ENCODE results near the gene ZW10. TPM values are rescaled to one million over a fixed set of nuclear protein-coding genes. Genes with fewer than 3 reads are reported as not detected.

The ZW10 gene
- total and polyA plus RNA-seq, 2 of the 13 experiments (the other 11 are each of a cell fraction or from before 2014, with no cell fraction given) = 5.8 to 31.3 TPM

DNA sequence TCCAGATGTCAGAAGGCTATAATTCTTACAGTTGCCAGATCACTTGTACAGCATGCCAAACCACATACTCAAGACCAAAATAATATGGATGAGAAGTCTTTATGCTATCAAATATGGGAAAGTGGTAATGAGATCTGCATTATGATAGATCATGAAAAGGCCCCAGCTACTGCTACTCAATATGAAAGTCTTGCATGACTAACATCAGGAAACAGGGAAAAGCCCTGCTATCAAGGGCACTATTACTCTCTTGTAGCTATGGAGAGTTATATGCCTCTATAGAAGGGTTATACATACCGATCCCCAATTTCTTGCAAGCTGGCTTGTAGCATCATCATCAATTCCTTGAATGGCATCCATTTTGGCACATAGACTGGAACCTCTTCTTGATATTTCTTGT is 37.2 kb downstream of the ZW10 start:
- CTCF ChIA-PET (ENCODE audit: low intra/inter-chr PET ratio, low total read pairs) = no interaction called here
- BruUV-seq (replicated peaks) = no TSS peak
- in situ Hi-C loops (cut with HindIII; ENCODE audit: extremely low pct_ligation_motif_present, low pct_unique_long_range_greater_than_20kb) (loop anchor here (25.0 kb wide), 1 partner anchor 199 kb away; no protein-coding TSS in a partner anchor), intact Hi-C loops (cut with micrococcal nuclease; ENCODE audit: unreplicated experiment) (no loop called here)
- no peak for DNase-seq (ENCODE audit: low spot score)
- no peak for FAIRE-seq
- Histone ChIP-seq H3K79me2 (ENCODE audit: insufficient read depth, low read length) (no peaks in the 10 kb centered on the region), H3K9me3 (ENCODE audit: low read length) (no peaks in the 10 kb centered on the region), H3K4me3 (replicated peaks in 1 of 3; ENCODE audit: insufficient read depth in 1 of 3, low read depth in 2 of 3, low read length in 3 of 3) (no peak overlapping the region), H3K4me1 (ENCODE audit: insufficient read depth, low read length) (no peaks in the 10 kb centered on the region), H3K9ac (ENCODE audit: insufficient read depth, low read depth, low read length) (no peak overlapping the region), H3K27me3 (ENCODE audit: control insufficient read depth in 1 of 2, insufficient read depth in 2 of 2, low read length in 2 of 2) (no peaks in the 10 kb centered on the region), H3K4me2 (ENCODE audit: low read depth, low read length) (no peak overlapping the region), H4K20me1 (ENCODE audit: insufficient read depth, low read length) (no peaks in the 10 kb centered on the region), H3K36me3 (replicated peaks in 1 of 2; ENCODE audit: control insufficient read depth in 1 of 2, insufficient read depth in 2 of 2, low read length in 2 of 2) (peaks cover 13 to 68% of the 10 kb centered on the region in 2 experiments), H3K27ac (ENCODE audit: extremely low read length, insufficient read depth, low read length) (no peak overlapping the region), H2AFZ (ENCODE audit: low read length) (no peak overlapping the region)
- POLR2A ChIA-PET = no interaction called here
- 100% methylated on average over 1 of the region's 1 CpG for WGBS (ENCODE audit: low lambda C conversion rate)
- ATAC-seq = no peak
- TF ChIP-seq PAX8 (CRISPR knock-in tag; IDR thresholded peaks at IDR 0.05; ENCODE audit: borderline replicate concordance) (no peak), POLR2G (IDR thresholded peaks at IDR 0.05; ENCODE audit: low read depth, low read length) (no peak), ZNF614 (CRISPR knock-in tag; IDR thresholded peaks at IDR 0.05; ENCODE audit: borderline replicate concordance) (no peak), ZNF333 (CRISPR knock-in tag; IDR thresholded peaks at IDR 0.05; ENCODE audit: borderline replicate concordance) (no peak), ZFP36L1 (CRISPR knock-in tag; IDR thresholded peaks at IDR 0.05) (no peak), FOXP1 (IDR thresholded peaks at IDR 0.05) (no peak), FOXP1 (CRISPR knock-in tag; IDR thresholded peaks at IDR 0.05) (no peak), MTF1 (CRISPR knock-in tag; IDR thresholded peaks at IDR 0.05) (no peak), U2AF1 (optimal IDR thresholded peaks at IDR 0.05; ENCODE audit: low read depth, low read length) (no peak), NR2F6 (IDR thresholded peaks at IDR 0.05) (no peak), NR2F6 (CRISPR knock-in tag; IDR thresholded peaks at IDR 0.05) (no peak), SALL2 (CRISPR knock-in tag; IDR thresholded peaks at IDR 0.05) (no peak), NFKBIZ (CRISPR knock-in tag; IDR thresholded peaks at IDR 0.05) (no peak), ZBTB40 (IDR thresholded peaks at IDR 0.05) (no peak), ZBTB40 (CRISPR knock-in tag; IDR thresholded peaks at IDR 0.05) (no peak), ZNF350 (CRISPR knock-in tag; IDR thresholded peaks at IDR 0.05; ENCODE audit: borderline replicate concordance, low read depth) (no peak)
- TF ChIP-seq, protein P1, sequence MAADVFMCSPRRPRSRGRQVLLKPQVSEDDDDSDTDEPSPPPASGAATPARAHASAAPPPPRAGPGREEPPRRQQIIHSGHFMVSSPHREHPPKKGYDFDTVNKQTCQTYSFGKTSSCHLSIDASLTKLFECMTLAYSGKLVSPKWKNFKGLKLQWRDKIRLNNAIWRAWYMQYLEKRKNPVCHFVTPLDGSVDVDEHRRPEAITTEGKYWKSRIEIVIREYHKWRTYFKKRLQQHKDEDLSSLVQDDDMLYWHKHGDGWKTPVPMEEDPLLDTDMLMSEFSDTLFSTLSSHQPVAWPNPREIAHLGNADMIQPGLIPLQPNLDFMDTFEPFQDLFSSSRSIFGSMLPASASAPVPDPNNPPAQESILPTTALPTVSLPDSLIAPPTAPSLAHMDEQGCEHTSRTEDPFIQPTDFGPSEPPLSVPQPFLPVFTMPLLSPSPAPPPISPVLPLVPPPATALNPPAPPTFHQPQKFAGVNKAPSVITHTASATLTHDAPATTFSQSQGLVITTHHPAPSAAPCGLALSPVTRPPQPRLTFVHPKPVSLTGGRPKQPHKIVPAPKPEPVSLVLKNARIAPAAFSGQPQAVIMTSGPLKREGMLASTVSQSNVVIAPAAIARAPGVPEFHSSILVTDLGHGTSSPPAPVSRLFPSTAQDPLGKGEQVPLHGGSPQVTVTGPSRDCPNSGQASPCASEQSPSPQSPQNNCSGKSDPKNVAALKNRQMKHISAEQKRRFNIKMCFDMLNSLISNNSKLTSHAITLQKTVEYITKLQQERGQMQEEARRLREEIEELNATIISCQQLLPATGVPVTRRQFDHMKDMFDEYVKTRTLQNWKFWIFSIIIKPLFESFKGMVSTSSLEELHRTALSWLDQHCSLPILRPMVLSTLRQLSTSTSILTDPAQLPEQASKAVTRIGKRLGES (CRISPR knock-in tag; IDR thresholded peaks at IDR 0.05; ENCODE audit: borderline replicate concordance) = no peak

All from HepG2 (cell line).